ENCODE measurements around the gene APIP.

- TF ChIP-seq CTCF (IDR thresholded peaks at IDR 0.05), result no peak
- TF ChIP-seq ZNF263 (CRISPR knock-in tag; IDR thresholded peaks at IDR 0.05; ENCODE audit: low read depth), result no peak
- TF ChIP-seq MAX (CRISPR knock-in tag; IDR thresholded peaks at IDR 0.05), result no peak
- no peak for TF ChIP-seq ZSCAN18 (CRISPR knock-in tag; IDR thresholded peaks at IDR 0.05)
- TF ChIP-seq USF2 (CRISPR knock-in tag; IDR thresholded peaks at IDR 0.05), result no peak
- no peak for TF ChIP-seq ETV6 (CRISPR knock-in tag; IDR thresholded peaks at IDR 0.05)
- TF ChIP-seq FOXK1 (CRISPR knock-in tag; IDR thresholded peaks at IDR 0.05), result no peak
- no peak for TF ChIP-seq CREM (CRISPR knock-in tag; IDR thresholded peaks at IDR 0.05)
These were observed 58.7 kb downstream of the APIP start for GRCh38 chr11:34857463-34857862.
